Immature natural killer cell (primary cell): Measurements from ENCODE around the gene MVB12B. TPM values are rescaled to one million over a fixed set of nuclear protein-coding genes. Genes with fewer than 3 reads are reported as not detected.
A peak's percentile ranks its signal among the peaks of the same experiment; 100 is the strongest.

ENCODE experiments used
- DNase-seq, 3 donors: peaks; one replicate each; pipeline ENCODE4 v3.0.0; 2022; ENCODE audit warnings: mixed read lengths in 1 of 3
- H3K27ac Mint-ChIP-seq, 6 donors: one replicate each; pipeline ENCODE4 v1.8.0; 2020; ENCODE audit warnings: mixed read lengths in 6 of 6, mild to moderate bottlenecking in 5 of 6, inconsistent platforms in 4 of 6, moderate library complexity in 3 of 6
- H3K27me3 Mint-ChIP-seq, 3 donors: one replicate each; pipeline ENCODE4 v1.8.0; 2020 to 2021; ENCODE audit warnings: low read depth in 3 of 3, mild to moderate bottlenecking in 3 of 3, mixed read lengths in 3 of 3, moderate library complexity in 3 of 3, inconsistent platforms in 1 of 3
- H3K36me3 Mint-ChIP-seq, 3 donors: one replicate each; pipeline ENCODE4 v1.8.0; 2020; ENCODE audit warnings: mixed read lengths in 3 of 3, inconsistent platforms in 2 of 3, mild to moderate bottlenecking in 2 of 3
- H3K4me1 Mint-ChIP-seq, 2 donors: one replicate each; pipeline ENCODE4 v1.8.0; 2020; ENCODE audit warnings: inconsistent platforms in 2 of 2, mild to moderate bottlenecking in 2 of 2, mixed read lengths in 2 of 2, moderate library complexity in 1 of 2
- H3K4me3 Mint-ChIP-seq, 5 donors: one replicate each; pipeline ENCODE4 v1.8.0; 2020; ENCODE audit warnings: mild to moderate bottlenecking in 5 of 5, mixed read lengths in 5 of 5, inconsistent platforms in 3 of 5, moderate library complexity in 3 of 5
- H3K9me3 Mint-ChIP-seq, 6 donors: one replicate each; pipeline ENCODE4 v1.8.0; 2020; ENCODE audit warnings: mild to moderate bottlenecking in 6 of 6, mixed read lengths in 6 of 6, inconsistent platforms in 4 of 6, moderate library complexity in 3 of 6
- polyA plus RNA-seq, 3 donors: library from polyadenylated mRNA; unstranded; fragments of 300-500 nt; fragmentation: Illumina TruSeq; gene quantifications; one replicate each; pipeline ENCODE4 v1.2.3, GENCODE V29; 2021

The MVB12B gene
- polyA plus RNA-seq, 3 donors from 2014 or later: 0.54 to 1.2 TPM; not detected in 1

GRCh38 chr9:126421567-126422428 lies 95.2 kb downstream of the MVB12B start:
- Mint-ChIP-seq H3K27me3 (peaks cover 3 to 10% (median 5%) of the 10 kb centered on the region in 3 donors), H3K36me3 (peaks cover 0 to 5% (median 0%) of the 10 kb centered on the region in 3 donors), H3K9me3 (no peaks in the 10 kb centered on the region), H3K4me3 (peak overlapping the region in 2 of 5 donors; percentile 14 to 35), H3K4me1 (peaks cover 23 to 24% of the 10 kb centered on the region in 2 donors), H3K27ac (no peak overlapping the region)
- peak; percentile 23 to 32 (median 28) for DNase-seq

- peaks cover 23 to 24% of the 10 kb centered on the region in 2 donors for H3K4me1 Mint-ChIP-seq
- peaks cover 3 to 11% (median 5%) of the 10 kb centered on the region in 3 donors for H3K27me3 Mint-ChIP-seq
- H3K4me3 Mint-ChIP-seq: peak overlapping the region in 1 of 5 donors; percentile 28
- H3K36me3 Mint-ChIP-seq: peaks cover 0 to 5% (median 0%) of the 10 kb centered on the region in 3 donors
- peak in 1 of 3 donors; percentile 24 for DNase-seq
- H3K27ac Mint-ChIP-seq: no peak overlapping the region
- no peaks in the 10 kb centered on the region for H3K9me3 Mint-ChIP-seq
These were observed 96.7 kb downstream of the MVB12B start for GRCh38 chr9:126423142-126423915.

- Mint-ChIP-seq H3K9me3 (no peaks in the 10 kb centered on the region), H3K27me3 (peaks cover 3 to 11% (median 7%) of the 10 kb centered on the region in 3 donors), H3K36me3 (peaks cover 0 to 5% (median 0%) of the 10 kb centered on the region in 3 donors), H3K27ac (no peak overlapping the region), H3K4me1 (peaks cover 23 to 24% of the 10 kb centered on the region in 2 donors), H3K4me3 (no peak overlapping the region)
- DNase-seq: no peak
These were observed 97.2 kb downstream of the MVB12B start for GRCh38 chr9:126423916-126424185.

GRCh38 chr9:126424511-126424910 lies 97.9 kb downstream of the MVB12B start:
- no peak for DNase-seq
- Mint-ChIP-seq H3K4me3 (no peak overlapping the region), H3K27me3 (peaks cover 3 to 9% (median 7%) of the 10 kb centered on the region in 3 donors), H3K4me1 (peaks cover 23 to 24% of the 10 kb centered on the region in 2 donors), H3K9me3 (no peaks in the 10 kb centered on the region), H3K36me3 (peaks cover 0 to 5% (median 0%) of the 10 kb centered on the region in 3 donors), H3K27ac (no peak overlapping the region)

GRCh38 chr9:126428534-126429175 lies 102.0 kb downstream of the MVB12B start:
- Mint-ChIP-seq H3K9me3 (no peaks in the 10 kb centered on the region), H3K4me1 (peaks cover under 1 to 3% of the 10 kb centered on the region in 2 donors), H3K27ac (no peak overlapping the region), H3K36me3 (peaks cover 0 to 5% (median 0%) of the 10 kb centered on the region in 3 donors), H3K4me3 (no peak overlapping the region), H3K27me3 (peaks cover 0 to 9% (median 2%) of the 10 kb centered on the region in 3 donors)
- no peak for DNase-seq

GRCh38 chr9:126429190-126429589 lies 102.6 kb downstream of the MVB12B start:
- peaks cover 0 to 2% (median 0%) of the 10 kb centered on the region in 3 donors for H3K36me3 Mint-ChIP-seq
- H3K27me3 Mint-ChIP-seq: peaks cover 0 to 9% (median 2%) of the 10 kb centered on the region in 3 donors
- H3K4me3 Mint-ChIP-seq: no peak overlapping the region
- H3K27ac Mint-ChIP-seq: no peak overlapping the region
- no peak for DNase-seq
- no peaks in the 10 kb centered on the region for H3K9me3 Mint-ChIP-seq
- H3K4me1 Mint-ChIP-seq: no peaks in the 10 kb centered on the region

- Mint-ChIP-seq H3K9me3 (no peaks in the 10 kb centered on the region), H3K27ac (peak overlapping the region in 1 of 6 donors; percentile 59), H3K27me3 (peaks cover 0 to 9% (median 2%) of the 10 kb centered on the region in 3 donors), H3K36me3 (no peaks in the 10 kb centered on the region), H3K4me1 (no peaks in the 10 kb centered on the region), H3K4me3 (no peak overlapping the region)
- no peak for DNase-seq
These were observed 103.5 kb downstream of the MVB12B start for GRCh38 chr9:126430124-126430523.

GRCh38 chr9:126431077-126431742 lies 104.6 kb downstream of the MVB12B start:
- Mint-ChIP-seq H3K27me3 (peaks cover 0 to 9% (median 2%) of the 10 kb centered on the region in 3 donors), H3K4me1 (no peaks in the 10 kb centered on the region), H3K4me3 (no peak overlapping the region), H3K27ac (peak overlapping the region in 1 of 6 donors; percentile 26), H3K9me3 (no peaks in the 10 kb centered on the region), H3K36me3 (peaks cover 0 to 5% (median 0%) of the 10 kb centered on the region in 3 donors)
- no peak for DNase-seq

- Mint-ChIP-seq H3K27ac (no peak overlapping the region), H3K4me1 (no peaks in the 10 kb centered on the region), H3K4me3 (no peak overlapping the region), H3K27me3 (peaks cover 0 to 9% (median 2%) of the 10 kb centered on the region in 3 donors), H3K36me3 (peaks cover 0 to 5% (median 0%) of the 10 kb centered on the region in 3 donors), H3K9me3 (no peaks in the 10 kb centered on the region)
- no peak for DNase-seq
These were observed 106.0 kb downstream of the MVB12B start for GRCh38 chr9:126432659-126433058.

- no peak for DNase-seq
- H3K4me3 Mint-ChIP-seq: no peak overlapping the region
- no peaks in the 10 kb centered on the region for H3K9me3 Mint-ChIP-seq
- peaks cover 0 to 5% (median 0%) of the 10 kb centered on the region in 3 donors for H3K36me3 Mint-ChIP-seq
- H3K27me3 Mint-ChIP-seq: peaks cover 0 to 4% (median 0%) of the 10 kb centered on the region in 3 donors
- no peak overlapping the region for H3K27ac Mint-ChIP-seq
- H3K4me1 Mint-ChIP-seq: no peaks in the 10 kb centered on the region
These were observed 108.5 kb downstream of the MVB12B start for GRCh38 chr9:126435105-126435504.

GRCh38 chr9:126435626-126436025 lies 109.0 kb downstream of the MVB12B start:
- no peak overlapping the region for H3K27ac Mint-ChIP-seq
- DNase-seq: no peak
- H3K27me3 Mint-ChIP-seq: peaks cover 0 to 3% (median 0%) of the 10 kb centered on the region in 3 donors
- H3K4me3 Mint-ChIP-seq: no peak overlapping the region
- peaks cover 0 to 5% (median 0%) of the 10 kb centered on the region in 3 donors for H3K36me3 Mint-ChIP-seq
- H3K9me3 Mint-ChIP-seq: no peaks in the 10 kb centered on the region
- H3K4me1 Mint-ChIP-seq: no peaks in the 10 kb centered on the region

GRCh38 chr9:126436545-126437267 lies 110.1 kb downstream of the MVB12B start:
- DNase-seq: no peak
- H3K9me3 Mint-ChIP-seq: no peaks in the 10 kb centered on the region
- peaks cover 0 to 3% (median 0%) of the 10 kb centered on the region in 3 donors for H3K27me3 Mint-ChIP-seq
- no peak overlapping the region for H3K4me3 Mint-ChIP-seq
- peaks cover 0 to 5% (median 0%) of the 10 kb centered on the region in 3 donors for H3K36me3 Mint-ChIP-seq
- H3K4me1 Mint-ChIP-seq: no peaks in the 10 kb centered on the region
- H3K27ac Mint-ChIP-seq: no peak overlapping the region
